ENCODE measurements around the gene GBP1.

DNA sequence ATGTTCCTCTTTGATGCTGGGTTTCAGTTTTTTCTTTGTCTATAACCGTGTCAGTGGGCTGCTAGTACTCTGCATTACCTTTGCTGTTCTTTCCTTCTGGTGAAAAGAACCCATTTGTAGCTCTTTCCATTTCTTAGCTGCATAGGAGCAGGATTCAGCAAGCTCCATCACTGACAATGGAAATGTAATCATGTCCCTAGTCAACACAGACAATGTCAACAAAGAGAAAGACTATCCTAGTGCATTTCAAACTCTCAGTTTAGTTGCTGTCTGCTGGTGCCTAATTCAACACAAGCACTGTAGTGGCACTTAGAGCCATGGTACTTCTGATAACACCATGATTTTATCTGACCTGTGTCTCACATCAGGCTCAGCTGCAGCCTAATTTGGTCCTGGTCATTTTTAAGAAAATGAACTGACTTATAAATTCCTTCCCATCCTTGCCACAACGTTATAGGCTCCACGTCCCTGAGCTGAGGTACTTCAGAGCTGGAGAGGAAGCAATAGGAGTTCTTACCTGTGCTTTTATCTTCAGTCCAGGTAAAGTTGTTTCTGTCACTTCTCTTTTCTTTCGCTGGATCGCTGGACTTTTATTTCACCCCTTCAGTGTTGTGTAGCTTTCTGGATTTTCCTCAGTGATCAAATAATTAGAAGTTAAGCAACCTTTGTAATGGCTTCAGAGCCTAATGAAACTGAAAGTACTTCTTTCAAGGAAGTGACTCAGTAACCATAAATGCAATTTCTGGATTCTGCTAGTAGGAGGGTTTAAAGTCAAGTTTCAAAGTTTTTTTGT, 42.6 kb downstream of the GBP1 start, which contains the start of gene GBP3:
- TF ChIP-seq, protein P1, sequence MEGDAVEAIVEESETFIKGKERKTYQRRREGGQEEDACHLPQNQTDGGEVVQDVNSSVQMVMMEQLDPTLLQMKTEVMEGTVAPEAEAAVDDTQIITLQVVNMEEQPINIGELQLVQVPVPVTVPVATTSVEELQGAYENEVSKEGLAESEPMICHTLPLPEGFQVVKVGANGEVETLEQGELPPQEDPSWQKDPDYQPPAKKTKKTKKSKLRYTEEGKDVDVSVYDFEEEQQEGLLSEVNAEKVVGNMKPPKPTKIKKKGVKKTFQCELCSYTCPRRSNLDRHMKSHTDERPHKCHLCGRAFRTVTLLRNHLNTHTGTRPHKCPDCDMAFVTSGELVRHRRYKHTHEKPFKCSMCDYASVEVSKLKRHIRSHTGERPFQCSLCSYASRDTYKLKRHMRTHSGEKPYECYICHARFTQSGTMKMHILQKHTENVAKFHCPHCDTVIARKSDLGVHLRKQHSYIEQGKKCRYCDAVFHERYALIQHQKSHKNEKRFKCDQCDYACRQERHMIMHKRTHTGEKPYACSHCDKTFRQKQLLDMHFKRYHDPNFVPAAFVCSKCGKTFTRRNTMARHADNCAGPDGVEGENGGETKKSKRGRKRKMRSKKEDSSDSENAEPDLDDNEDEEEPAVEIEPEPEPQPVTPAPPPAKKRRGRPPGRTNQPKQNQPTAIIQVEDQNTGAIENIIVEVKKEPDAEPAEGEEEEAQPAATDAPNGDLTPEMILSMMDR (IDR thresholded peaks at IDR 0.05; ENCODE audit: low read depth, low read length, poor library complexity, severe bottlenecking), result no peak
- TF ChIP-seq EZH2phosphoT487 (IDR thresholded peaks at IDR 0.05; ENCODE audit: borderline replicate concordance, low read length), result no peak
